GM18508 (cell line): ENCODE results near the gene MALT1.

Source experiments
- ATAC-seq: cut with Tn5 transposase; IDR thresholded peaks from one replicate; pipeline ENCODE4 v1.9.1; 2021; ENCODE audit warnings: moderate number of reproducible peaks; ENCODE audit not compliant: insufficient read depth, unreplicated experiment

The MALT1 gene

GRCh38 chr18:58793361-58793760, 122.1 kb downstream of the MALT1 start:
- no peak for ATAC-seq

- ATAC-seq = no peak
Measured at GRCh38 chr18:58796220-58796619, 125.0 kb downstream of the MALT1 start.

DNA sequence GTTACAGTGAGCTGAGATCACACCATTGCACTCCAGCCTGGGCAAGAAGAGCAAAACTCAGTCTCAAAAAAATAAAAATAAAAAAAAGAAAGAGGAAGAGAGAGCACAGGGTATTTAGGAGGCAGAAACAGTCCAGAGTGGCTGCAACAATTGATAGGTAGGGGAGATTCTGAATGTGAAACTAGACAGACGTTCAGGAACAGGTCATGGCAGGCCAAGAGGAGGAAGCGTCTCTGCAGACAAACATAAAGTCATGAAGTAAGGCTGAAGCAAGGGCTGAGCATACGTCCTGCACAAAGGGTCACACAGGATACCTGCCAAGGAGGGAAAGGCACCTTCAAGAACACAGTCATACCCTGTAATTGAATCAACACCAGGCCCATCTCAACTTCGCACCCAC, 129.3 kb downstream of the MALT1 start:
- no peak for ATAC-seq

DNA sequence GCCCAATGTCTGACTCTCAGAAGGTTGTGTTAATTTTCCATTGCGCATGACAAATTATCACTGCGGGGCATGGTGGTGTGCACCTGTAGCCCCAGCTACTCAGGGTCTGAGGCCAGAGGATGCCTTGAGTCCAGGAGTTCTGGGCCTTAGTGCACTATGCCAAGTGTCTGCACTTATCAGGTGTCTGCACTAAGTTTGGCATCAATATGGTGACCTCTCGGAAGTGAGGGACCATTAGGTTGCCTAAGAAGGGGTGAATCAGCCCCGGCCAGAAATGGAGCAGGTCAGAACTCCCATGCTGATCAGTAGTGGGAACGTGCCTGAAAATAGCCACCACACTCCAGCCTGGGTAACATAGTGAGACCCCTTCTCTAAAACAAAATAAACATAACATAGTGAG, 131.7 kb downstream of the MALT1 start:
- no peak for ATAC-seq

DNA sequence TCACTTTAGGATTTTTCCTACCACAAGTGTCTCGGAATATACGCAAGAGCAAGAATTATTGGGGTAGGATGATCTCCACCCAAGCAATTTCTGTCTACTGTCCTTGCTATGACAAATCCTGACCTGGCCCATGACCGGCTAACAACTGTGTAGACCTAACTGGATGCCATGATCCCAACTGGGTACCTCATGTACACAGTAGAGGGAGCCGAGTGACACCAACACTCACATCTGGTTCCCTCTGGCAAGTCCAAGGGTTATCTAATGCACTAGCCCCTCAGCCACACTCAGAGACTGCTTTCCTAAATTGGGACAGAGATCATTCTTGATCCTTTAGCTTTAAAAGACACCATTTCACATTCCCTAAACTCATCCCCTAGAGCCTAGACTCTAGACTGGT, 132.7 kb downstream of the MALT1 start:
- no peak for ATAC-seq
